Stimulated activated CD8-positive, alpha-beta memory T cell treated with anti-CD3 and anti-CD28 coated beads, Interleukin-12 subunit alpha, Interleukin-12 subunit beta, amount 100 ng/mL, for 24 hours (primary cell): ENCODE results near the gene PEX10.

ENCODE experiments used
- DNase-seq: peaks from one replicate; pipeline ENCODE4 v3.0.0-alpha.2; 2020; ENCODE audit errors: extremely low read depth

PEX10 gene

DNA sequence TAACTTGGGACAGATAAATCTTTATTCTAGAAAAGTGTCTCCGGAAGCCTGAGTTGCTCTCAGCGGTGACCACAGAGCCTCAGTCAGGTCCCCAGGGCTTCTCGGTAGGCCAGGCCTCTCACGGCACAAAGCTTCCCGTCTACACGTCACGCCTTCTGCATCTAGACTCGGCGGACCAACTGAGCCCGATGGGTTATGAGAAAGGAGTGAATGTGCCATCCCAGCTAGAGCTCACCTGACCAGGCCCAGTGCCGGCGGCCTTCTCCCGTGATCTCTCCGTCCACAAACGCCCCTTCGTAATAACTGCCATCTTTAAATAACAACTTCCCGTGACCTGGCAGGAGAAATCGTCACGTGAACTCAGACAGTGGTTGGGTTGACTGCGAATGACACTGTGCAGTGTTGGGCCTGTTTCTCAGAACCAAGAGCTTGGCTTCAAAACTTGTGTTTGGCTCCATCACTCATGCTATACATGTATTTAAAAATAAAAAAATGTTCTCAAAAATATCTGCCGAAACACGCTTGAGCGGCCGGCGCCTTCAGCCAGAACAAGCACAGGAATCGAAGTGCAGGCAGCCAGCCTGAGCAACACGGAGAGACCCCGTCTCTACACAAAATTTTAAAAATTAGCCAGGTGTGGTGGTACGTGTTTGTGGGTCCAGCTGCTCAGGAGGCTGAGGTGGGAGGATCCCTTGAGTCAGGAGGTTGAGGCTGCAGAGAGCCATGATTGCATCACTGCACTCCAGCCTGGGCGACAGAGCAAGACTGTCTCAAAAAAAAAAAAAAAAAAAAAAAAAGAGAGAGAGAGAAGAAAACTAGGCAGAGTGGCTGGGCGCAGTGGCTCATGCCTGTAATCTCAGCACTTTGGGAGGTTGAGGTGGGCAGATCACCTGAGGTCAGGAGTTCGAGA is 24.1 kb downstream of the PEX10 start:
- no peak for DNase-seq

DNA sequence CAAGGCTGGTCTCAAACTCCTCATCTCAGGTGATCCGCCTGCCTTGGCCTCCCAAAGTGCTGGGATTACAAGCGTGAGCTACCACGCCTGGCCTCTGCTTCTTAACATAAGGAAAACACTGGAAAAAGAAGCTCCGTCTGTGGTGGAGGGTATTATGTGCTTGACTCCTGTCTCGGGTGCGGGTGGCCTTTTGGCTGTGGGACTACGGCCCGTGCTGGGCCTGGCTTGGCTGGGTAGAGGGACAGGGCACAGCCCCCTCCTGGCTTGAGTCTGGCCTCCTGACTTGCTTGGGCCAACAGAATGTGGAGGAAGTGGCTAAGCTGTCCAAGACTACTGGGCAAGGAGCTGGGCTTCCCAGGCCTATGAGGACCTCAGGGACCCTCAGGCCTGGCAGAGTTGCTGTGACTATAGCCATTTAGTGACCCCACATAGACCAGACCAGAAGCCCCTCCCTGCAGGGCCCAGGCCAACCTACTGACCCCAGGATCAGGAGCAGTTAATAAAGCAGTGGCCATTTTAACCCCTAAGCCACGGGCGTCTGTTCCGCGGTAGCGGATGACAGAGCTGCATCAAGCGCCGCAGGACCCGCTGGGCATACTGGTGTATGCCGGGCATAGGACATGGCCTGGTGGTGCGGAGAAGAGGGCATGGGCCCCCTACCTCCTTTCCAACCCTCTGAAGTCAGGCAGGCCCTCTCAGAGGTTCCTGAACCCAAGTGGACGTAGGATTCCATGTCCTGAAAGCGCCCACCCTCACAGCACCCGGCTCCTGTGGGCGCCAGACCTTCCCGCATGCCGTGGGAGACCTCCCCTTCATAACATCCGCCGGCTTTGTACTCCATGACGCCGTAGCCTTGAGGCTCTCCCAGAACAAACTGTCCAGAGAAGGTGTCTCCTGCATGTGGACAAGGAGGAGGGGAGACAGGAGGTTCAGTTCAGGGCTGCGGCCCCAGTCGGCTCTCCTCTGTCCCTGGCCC is 25.4 kb downstream of the PEX10 start:
- DNase-seq = no peak

DNA sequence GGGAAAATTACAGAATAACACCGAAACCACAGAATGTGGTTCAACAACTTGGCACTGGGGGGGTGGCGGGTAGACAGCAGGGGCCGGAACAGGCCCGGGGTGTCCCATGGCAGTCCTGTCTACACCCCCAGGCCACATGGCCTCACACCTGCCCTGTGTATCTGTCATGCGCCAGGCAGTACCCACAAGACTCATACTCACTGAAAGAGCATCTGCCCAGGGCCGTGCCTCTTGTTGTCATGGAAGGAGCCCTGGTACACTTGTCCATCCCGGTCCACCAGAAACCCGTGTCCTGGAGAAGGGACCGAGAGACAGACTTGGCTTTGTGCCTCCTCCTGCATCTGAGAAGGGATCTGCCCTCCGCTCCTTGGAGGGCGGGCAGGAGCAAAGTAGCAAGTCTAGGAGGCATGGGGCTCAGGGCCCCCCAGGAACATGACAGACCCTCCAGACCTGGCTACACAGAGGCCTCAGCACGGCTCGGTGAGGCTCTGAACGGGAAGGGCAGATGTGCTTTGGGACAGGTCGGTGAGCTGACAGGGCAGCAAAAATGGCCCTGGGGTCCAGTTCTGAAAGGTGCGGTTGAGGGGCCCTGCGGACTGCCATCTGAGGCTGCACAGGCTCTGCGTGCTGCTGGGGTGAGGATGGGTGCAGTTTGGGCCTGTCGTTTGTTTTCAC is 26.6 kb downstream of the PEX10 start:
- no peak for DNase-seq

DNA sequence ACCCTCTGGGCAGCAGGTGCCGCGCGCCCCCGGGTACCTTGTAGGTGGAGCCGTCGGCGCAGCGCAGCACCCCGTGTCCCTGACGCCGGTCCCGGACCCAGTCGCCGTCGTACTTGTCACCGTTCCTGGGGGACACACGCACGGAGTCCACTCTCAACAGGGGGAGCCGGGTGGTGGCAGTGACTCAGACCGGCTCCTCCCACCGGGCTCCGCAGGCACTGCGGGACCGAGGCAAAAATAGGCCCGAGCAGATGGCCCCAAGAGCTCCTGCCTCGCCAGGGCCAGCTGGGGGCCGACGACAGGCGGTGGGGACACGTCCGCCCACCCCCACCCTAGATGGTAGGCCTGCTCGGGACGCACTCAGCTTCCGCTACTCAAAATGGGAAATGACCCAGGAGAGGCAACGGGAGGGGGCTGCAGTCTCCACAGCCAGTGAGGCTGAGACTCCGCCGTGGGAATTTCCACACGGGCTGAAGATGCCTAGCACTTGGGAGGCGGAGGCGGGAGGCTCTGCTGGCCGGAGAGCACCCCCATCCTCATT is 27.4 kb downstream of the PEX10 start:
- no peak for DNase-seq

DNA sequence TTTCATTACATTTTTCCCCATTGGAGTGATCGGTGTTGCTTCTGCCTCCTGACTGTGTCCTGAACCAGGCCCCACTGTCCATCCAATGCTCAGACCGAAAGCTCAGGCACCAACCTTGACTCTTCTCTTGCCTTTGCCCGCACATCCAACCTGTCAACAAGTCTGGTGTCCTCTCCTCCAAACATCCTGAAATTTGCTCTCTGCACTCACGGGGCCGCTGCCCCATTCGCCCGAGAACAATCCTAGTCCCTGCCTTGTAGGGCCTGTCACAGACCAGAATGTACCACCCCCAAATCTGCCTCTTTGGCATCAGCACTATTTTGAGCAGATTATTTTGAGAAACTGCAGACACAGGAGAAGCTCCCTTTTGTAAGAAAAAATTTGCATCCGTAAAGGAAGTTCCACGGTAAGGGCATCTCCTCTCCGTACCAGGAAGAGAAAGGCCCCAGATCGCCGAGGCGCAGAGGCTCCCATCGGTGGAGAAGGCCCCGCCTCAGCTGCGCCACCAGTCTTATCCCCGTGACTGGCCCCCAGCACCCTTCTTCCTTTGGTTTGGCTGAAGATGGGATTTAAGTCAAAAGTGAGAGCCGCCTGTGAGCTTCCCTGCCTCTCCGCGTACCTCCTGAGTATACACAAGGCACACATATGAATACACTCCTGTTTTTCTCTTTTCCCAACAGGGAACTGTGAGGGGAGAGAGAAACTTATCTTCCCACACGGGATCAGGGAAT is 28.1 kb downstream of the PEX10 start:
- no peak for DNase-seq

DNA sequence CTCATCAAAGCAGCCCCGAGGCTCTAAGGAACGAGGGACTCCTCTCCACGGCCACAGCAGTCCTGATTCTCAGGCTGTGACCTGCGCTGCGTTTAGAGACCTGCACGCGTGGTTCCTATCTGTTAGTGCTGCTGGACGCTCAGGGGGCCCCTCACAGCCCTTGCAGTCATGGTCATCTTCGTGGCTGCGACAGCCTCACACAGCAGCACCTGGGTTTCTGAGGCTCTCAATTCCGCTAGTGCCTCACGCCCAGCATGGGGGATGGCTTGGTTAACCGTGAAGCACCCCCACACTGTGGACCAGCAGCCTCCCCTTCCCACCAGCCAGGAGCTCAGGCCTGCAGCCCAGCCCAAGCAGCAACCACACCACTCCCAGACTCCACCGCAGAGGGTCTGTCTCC is 28.8 kb downstream of the PEX10 start:
- no peak for DNase-seq

DNA sequence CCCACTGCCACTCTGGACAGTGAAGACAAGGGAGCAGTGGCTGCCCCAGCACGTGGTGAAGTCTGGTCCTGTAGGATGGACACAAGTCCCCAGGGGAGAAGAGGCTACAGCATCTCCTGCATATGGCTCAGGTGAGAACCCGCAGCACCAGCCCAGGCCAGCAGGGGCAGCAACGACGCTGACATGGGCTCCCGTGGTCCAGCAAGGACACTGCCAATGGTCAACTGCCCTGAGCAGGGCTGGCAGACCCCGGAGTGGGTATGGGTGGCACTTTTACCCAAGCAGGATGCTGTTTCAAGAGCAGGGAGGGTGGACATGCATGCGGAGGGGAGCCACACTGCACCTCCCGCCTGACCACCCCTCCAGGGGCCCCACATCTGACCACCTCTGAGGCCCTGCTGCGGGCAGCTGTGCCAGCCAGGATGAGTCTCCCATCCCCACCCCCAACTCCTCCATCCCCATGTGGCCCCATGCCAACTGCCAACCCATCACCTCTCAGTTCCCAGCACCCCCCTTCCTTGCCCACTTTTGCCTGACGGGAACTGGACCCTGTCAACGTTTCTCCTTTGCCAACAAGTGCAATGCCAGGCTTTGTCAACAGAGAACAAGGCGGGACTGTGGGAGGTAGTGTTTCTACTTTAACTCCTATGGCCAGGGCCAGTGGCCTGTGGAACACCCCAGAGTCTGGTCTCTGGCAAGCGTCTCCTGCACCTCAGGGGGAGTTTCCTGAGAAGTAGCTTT is 29.6 kb downstream of the PEX10 start:
- DNase-seq = no peak

DNA sequence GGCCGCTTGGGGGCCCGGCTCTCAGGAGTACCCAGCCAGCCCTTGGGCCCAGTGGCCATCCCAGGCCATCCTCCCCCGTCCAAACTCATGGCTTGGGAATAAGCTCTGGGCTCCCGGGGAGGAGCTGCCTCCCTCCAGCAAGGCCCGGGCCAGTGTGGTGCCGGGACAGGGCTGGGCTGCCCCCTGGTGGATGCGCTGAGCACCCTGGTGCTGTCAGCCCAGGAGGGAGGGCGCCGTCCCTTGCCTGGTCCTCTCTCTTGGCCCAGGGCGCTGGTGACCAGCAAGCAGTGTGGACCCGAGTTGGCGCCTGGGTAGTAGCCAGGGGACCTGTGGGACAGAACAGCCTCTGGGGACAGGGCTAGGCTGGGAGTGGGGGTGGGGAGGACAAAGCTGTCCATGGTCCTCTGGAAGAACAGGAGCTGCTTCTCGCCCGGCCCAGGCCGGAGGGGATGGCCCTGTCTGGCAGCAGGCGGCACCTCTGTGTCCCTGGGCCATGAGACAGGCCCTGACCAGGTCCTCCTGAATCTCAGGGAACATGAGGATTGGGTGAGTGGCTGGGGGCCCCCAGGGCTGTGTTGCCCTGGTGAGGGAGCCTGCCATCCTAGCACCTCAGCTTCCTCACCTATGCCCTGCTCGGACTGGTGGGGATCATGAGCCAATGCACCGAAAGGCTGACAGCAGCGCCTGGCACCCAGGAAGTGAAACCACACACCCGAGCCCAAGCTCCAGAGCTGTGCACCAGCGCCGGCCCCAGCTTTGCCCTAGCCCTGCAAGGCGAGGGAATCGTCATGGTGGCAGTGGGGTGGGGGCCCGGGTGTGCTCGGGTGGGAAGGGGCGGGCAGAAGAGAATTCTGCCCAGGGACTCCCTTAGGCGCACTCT is 30.4 kb downstream of the PEX10 start:
- DNase-seq = peak; percentile 50

DNA sequence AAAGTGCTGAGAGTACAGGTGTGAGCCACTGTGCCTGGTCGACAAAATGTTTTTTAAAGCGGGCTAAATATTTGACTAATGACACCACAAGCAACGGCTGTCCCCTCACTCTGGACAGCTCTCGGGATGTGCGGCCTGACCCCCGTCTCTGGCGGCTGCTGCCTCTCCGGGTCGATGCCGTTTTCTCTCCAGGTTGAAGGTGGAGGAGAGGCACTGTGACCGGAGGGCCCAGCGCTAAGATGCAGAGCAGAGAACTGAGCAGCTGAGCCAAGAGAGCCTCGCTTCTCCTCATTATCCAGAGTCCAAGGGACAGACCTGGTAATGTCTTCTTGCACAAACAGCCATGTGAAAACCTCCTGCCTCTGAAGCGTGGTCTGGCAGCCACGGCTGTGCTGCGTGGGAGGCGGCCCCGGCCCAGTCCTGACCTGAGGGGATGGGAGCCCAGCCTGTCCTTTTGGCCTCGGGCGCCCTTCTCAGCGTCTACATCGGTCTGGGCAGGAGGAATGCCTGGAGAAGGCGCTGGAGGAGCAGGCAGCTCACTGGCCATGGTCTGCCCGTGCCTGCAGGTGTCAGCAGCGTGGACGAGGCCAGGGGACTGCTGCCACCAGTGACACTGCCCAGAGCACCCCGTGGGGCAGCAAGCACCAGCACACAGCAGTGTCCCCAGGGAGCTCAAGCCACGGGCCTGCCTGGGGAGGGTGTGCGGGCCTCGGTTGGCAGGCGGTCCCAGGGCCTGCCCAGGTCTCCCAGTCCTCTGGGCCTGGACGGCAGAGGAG is 31.4 kb downstream of the PEX10 start:
- DNase-seq = no peak

DNA sequence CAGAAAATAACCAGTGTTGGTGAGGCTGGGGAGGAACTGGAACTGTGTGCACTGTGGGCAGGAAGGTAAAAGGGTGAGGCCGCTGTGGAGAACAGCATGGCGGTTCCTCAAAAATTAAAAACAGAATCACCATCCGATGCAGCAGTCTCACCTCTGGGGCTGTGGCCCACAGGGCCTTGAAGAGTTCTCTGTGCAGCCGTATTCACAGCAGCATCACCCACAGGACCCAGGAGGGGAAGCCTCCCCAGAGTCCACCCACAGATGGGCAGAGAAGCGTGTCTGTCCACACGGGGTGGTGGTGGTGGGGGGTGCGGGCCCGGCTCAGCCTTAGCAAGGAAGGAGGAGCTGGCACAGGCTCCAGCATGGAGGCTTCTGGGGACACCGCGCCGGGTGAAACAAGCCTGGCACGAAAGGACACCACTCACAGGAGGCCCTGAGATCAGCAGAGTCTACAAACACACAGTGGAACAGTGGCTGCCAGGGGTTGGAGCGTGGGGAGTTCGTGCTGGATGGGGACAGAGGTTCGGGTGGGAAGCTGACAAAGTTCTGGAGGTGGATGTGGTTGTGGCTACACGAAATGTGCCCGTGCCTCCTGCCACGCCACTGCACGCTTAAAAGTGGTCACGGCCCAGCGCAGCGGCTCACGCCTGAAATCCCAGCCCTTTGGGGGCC is 32.5 kb downstream of the PEX10 start:
- DNase-seq = no peak

DNA sequence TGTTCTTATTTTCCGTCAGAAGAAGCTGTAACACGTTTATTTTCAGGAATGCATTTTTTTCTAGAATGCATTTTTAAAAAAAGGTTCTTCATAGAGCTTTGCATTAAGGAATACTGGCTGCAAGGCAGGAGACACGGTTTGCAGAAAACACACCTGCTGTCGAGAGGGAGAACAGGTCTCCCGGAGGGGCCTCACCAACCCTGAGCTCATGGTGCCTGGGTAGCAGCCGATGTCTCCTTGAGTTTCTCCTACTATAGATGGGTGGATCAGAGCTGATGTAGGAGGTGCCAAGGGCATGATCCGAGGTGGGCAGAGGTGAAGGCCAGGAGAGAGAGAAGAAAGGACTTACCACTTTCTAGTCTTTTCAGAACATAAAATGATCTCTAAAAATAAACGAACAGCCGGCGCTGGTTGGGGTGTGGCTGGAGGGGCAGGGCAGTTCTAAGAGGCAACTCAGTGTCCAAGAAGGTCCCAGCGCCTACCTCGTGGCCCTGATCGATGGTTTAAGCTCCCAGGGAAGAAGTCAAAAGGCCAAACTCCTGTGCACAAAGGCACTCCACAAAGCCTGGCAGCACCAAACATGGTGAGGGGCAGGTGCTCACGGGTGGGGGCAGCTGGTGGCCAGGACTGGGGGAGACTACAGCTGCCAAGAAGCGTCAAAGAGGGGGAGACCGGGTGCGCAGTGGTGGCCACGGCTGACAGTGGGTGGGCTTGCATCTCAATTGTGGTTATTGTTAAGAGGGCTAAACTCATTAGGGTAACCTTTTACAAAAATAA is 33.2 kb downstream of the PEX10 start:
- no peak for DNase-seq

DNA sequence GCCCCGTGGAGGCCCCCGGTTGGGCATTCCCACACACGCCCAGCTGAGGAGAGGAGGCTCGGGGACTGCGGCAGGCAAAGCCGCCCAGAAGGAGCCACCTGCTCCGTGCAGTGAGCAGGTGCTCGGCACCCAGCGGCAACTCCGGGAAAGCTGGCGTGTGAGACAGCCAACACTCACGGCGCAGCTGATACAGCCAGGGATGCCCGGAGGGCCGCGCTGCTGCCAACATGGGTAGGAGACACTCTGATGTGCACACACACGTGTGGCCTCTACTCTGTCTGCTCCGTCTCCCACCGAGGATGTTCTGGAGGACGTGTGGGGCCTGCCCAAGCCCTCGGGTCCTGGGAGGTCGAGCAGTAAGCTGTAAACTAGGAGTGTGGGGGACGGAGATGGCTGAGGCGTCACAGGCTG is 33.9 kb downstream of the PEX10 start:
- DNase-seq = no peak

DNA sequence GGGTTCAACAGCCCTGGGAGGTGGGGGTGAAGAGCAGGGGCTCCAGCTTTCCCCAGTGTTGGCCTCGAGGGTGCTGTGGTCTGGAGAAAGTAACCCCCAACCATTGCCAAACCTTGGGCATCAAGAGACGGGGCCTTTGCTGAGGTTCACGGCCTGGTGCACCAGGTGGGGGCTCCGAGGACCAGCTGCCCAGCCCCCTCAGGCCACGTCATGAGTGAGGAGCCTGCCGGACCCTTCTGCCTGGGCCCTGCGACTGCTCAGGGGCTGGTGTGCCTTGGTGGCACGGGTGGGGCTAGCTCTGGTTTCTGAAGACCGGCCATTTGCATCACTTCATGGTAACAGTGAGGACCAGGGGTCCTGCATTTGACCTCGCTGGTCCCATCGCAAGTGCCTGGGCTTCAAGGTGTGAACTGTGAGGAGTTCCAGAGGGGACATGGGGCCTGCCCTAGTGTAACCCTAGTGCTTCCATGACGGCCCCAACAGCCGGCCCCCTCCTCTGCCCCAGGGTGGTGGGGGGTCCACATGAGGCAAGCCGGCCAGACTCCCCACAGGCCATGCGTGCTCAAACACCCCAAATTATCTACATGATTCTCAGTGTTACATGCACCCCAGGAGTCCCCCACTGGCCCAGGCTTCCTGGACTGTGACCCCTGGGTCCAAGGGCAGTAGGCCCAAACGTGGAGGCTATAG is 34.5 kb downstream of the PEX10 start:
- DNase-seq = no peak

DNA sequence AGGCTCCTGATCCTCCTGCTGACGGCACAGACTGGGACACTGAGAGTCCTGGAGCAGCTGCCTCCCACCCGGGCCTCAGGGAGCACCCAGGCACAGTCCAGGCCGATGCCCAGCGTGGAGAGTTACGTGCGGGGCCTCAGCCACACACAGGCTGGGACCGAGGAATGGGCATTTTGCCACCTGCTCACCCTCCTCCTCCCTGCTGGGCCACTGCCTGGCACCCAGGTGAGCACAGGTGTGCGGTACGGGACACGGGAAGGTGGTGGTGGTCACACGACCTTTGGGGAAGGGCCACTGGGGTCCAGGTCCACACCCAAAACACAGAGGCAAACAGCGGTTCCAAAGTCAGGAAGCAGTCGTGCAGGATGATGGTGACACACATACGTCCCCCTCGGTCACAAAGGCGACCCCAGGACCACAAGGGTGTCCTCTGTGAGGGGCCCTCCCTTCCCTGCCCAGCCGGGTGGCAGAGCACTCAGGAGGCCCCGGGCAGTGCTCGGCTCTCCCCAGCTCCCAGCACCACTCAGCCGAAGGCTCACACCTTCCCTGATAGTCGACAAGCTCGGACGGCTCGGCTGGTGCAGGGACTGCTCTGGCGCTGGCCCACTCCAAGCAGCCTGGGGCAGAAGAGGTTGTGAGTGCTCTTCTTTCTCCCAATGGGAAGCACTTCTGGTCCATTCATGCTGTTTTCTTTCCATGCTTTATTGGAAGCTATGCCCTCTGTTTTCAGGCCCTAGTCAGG is 35.3 kb downstream of the PEX10 start:
- DNase-seq = no peak

DNA sequence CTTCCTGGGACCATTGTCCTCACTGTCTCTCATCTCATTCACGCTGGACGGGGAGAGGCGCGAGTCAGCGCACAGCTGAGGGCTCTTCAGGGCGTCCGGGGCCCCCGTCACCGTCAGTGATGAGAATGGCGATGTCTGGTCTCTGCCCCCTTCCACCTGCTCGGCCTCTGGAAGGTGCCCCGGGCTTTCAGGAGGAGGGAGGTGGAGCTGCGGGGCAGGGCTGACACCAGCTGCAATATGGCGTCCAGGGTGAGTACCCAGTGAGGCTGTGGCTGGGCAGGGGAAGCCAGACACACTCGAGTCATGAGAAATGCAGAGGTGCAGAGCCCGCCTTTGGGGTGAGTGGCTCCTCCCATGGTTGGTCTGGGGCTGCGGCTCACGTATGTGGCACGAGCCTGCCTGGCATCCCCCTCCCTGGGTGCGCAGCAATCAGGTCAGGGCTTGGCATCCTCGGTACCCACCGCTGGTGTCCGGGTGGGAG is 36.1 kb downstream of the PEX10 start:
- DNase-seq = no peak

DNA sequence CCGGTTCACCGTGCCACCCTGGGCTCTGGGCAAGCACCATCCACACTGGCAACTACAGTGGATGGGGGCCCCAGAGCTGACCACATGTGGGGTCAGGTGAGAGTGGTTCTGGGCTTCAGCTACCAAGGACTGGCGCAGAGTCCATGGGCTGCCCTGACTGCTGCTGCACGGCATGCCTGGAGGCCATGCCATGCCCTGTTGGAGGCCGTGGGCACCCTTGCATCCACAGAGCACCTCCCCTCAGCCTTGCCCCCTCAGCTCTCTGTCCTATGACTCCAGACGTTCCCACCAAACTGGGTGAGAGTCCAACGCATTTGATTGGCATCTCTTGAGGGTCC is 36.5 kb downstream of the PEX10 start:
- DNase-seq = no peak
